Medulla oblongata (tissue), 1 donor: ENCODE measurements around the gene PRPF6.

Source experiments
- DNase-seq: peaks from one replicate; pipeline ENCODE4 v3.0.0-alpha.2; 2015; ENCODE audit errors: extremely low spot score

The PRPF6 gene

DNA sequence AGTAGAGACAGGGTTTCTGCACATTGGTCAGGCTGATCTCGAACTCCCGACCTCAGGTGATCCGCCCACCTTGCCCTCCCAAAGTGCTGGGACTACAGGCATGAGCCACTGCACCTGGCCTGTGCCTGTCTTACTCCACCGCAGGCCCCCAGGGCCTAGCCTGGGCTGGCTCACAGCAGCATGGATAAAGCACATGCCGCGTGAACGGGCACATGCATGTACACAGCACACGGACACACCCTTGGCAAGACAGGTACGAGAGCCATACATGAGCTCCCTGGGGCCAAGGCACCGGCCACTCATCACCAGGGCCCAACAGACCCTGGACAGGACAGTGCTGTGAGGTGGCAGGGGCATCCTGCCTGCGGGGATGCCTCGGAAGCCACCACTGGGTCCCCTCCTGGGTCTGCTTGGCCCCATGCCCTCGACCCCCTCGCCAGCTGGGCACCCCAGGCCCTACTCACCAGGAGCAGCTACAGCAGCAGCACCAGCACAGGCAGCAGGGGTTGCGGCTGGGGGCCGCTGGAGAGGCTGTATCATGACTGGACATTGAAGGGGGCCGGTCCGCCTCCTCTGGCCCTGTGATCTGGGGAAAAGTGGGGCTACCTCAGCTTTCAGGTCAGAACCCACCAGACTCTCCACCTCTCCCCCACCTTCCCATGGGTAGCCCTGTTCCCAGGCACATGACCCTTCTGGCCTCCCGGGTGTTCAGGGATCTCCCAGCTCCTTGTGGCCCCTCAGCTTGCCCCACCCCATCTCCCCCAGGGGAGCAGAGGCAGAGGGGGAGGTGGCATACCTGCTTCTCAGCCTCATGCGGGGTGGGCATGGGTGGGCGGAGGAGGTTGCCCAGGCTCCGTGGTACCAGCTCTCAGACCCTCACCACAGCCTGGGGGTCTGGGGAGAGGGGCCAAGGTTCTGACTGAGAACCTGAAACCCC lies 95.4 kb downstream of the PRPF6 start:
- DNase-seq: no peak

DNA sequence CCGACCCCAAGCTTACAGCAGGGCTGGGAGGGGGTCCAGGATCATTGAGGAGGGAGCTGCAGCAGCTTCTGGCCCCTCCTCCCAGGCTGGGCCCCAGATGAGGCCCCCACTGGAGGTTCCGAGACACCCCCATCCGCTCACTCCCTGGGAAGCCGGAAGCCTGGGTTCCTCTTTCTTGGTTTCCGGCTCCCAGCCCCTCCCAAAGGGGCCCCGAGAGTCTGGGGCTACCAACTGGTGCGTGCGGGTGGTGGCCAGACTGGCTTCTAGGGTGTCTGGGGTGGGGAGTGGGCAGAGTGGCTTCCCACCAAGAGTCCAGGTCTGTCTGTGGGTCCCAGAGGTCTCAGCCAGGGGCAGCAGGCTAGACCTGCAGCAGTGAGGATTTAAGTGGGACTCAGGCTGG lies 96.2 kb downstream of the PRPF6 start:
- DNase-seq: peak; percentile 66

DNA sequence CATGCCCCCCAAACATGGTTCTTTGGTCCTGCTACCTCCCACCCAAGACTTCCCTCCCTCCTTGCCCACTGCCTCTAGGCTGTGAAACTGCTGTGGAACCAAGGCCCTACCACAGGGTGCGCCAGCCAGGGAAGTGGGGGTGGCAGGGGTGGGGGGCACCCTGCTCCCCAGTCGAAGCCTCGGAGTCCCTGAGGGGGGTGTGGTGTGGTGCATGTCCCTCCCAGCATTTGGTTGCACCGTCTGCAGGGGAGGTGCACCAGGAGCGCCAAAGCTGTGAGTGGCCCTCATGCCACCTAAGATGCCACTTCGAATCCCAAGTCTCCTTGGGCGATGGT lies 96.6 kb downstream of the PRPF6 start:
- no peak for DNase-seq

DNA sequence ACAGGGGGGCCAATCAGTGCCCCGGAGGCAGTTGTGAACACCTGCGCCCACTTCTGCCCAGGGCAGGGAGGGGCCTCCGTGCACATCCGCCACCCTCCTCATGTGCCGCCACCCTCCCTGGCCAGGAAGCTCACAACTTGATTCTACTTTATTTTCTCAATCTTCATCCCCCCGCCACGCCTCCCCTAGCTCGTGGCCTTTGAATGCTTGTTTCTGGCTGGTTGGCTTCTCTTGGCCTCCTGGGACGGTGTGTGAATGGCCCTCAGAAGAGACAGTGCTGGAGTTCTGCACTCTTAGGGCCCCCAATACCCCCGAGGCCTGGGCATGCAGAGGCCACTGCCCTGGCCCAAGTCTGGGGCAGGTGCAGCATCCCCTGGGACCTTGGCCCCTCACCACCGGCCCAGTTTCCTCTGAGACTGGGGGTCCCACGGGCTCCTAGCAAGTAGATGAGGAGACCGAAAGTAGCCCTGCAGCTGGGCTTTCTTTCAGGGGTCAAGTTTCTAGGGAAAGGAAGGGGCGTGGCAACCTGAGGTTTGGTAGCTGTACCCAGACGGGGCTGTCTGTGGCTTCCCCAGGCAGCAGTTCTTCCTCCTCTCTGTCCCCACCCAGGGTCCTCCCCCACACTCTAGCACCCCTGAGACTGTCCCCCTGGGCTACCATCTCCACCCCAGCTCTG lies 97.1 kb downstream of the PRPF6 start:
- DNase-seq: peak; percentile 33

DNA sequence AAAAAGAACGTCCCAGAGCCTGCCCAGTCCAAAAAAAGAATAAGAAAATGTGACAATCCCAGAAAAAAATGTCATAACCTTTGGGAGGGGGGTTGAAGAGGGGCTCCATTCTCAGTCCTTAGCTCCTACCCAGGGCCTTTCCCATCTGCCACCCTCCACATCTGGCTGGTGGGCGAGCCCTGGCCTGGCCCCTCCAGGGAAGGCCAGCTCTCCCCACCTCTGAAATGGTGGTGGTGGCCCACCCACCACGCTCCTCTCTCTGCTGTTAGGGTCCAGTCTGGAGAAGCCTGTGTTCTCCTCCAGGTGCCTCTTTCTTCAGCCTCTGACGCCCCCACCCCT lies 98.0 kb downstream of the PRPF6 start:
- no peak for DNase-seq

DNA sequence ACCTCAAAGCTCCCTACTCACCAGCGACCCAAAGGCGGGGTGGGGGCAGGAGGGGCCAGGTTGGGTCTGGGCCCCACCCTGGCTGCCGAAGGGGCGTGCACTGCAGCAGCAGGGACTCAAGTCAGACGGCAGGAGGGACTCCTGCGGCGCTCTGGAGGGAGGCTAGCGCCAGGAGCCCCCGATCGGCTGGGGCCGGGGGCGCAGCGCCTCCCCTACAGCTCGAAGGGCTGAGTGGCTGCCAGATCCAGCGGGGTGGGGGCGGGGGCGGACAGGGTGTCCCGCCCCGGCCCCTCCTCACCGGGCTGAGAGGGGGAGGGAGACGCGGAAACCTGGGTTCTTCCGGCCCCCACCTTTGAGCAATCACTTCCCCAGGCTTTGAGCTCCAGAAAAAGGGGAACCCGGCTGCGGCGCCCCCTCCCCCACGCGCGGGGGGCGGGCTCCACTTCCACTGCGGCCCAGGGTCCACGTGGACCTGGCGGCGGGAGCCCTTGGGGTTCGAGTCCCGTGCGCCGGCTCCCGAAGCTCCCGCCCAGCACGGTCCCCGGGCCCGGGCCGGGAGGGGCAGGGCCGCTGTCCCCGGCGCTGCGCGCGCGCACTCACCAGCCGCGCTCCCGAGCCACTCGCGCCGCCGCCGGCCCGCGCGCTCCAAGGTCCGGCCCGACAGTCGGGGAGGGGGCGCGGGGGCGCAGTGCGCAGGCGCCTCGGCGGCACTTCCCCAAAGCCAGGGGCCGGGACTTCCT lies 98.5 kb downstream of the PRPF6 start, which contains the start of gene RGS19:
TSS of gene RGS19 (minus strand) at position 246 of the 740 bp plus-strand sequence. CDS start 2,632 bp downstream, outside the sequence.
- peak; percentile 78 for DNase-seq

DNA sequence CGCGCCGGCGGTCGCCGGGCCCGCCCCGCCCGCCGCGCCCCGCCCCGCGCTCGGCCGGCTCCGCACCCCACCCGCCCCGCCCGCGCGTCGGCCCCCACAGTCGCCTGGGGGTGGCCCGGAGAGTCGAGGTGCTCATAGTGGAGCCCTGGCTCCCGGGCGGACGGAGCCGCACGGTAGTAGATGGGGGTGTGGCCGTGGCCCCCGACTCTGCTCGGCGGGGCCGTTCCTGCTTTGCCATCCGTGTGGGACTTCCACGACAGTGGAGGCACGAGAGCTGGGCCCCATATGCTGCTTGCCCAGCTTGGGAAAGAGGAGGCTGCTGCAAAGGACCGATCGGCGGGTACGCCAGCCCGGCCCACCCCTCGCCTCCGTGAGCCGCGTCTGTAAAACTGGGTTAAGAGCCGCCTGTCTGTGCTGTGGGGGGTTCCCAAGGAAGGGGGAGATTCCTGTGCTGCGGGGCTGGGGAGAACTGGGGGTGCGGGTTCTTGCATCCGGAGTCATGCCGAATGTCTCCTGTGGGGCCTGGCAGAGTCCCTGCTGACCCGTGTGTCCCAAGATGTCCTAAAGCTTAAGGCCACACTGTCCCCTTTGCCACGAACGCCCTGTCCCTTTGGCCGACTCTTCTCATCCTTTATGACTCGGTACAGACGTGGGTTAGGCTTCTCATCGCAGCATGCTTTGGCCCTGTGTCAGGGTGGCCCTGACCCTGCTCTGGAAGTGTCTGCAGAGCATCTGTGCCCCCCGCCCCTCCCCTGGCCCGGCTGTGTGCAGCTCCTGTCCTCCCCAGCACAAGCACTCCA lies 99.3 kb downstream of the PRPF6 start, which contains the start of gene OPRL1:
TSS of gene OPRL1 (plus strand) at position 70 of the 800 bp plus-strand sequence. CDS start 12,639 bp downstream, outside the sequence.
- DNase-seq: no peak

DNA sequence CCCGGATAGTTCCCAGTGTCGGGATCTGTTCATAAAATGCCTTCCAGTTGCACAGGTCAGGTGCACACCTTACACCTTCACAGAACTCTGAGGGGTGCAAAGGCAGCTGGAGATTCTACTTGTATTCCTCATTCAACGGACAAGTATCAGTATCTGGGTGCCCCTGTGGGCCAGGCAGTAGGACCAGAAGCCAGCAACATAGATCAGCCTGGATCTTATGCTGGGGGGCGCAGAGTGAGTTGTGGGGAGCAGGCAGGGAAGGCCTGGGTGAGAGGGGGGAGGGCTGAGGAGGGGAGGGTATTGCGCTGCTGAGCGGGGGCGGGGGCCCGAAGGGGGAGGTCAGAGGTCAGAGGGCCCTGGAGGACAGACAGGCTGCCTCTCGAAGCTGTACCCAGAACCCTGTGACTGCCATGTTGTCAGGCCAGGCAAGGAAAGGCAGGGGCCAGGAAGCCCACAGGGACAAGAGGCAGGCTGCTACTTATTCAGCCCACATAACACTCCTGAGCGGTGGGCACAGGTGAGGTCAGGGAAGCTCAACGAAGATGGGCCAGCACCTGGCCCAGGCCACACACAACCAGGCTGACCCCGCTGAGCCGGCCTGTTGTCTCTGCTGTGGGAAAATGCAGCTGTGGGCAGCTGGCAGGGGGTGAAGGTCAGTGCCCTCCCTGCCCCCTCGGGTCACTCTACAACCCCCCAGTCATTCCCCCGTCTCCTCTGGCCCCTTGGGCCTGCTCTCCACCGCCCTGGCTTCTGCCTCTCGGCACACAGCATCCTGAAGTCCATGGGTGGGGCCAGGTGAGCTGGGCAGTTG lies 100.1 kb downstream of the PRPF6 start:
- DNase-seq: no peak

DNA sequence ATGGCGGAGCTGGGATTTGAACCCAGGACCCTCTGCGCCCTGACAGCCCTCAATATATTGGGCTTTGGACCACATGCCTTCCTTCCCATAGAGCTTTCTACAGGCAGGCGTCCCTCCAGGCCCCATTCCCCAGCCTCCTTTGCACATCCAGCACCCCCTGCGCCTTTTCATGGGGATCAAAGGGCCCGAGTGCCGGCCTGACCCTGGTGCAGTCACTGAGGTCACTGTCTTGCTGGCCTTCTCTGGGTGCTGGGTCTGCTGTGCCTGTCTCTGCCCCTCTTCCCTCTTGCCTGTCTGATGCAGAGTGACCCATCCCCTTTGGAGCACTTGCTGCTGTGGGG lies 100.7 kb downstream of the PRPF6 start:
- no peak for DNase-seq

DNA sequence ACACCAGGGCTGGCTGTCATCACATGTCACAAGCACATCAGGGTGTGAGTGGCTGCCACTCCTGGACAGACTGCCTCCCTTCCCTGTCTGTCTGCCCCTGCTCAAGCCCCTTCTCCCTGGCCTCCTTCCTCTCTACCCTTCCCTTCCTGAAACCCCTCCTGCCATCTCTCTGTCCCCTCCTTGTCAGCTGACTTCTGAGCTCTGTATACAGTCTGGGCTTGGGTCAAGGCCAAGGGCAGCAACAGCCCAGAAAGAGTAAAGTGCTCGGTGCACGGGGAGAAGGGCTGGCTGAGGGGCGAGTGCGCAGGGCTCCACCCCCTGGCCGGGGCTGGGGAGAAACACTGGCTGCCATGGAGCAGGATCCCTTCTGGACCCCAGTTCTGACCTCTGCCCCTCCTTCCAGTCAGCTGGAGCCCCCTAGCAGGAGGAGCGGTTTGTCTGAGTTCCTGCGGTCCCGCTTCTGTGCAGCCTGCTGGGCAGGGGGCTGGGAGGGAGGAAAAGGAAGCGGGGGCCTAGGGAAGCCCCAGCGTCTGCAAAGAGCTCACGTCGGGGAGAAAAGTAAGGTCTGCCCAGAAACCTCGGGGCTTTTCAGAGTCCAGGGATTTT lies 101.3 kb downstream of the PRPF6 start:
- peak; percentile 39 for DNase-seq
